Islet of Langerhans (tissue), 1 donor: ENCODE data around the gene ABHD17A.
A peak's percentile ranks its signal among the peaks of the same experiment; 100 is the strongest.
"Not testable (repeated sequence)": the region's sequence is repeated elsewhere in the genome, so short reads cannot be mapped to it uniquely, and the experiment has no call there.

Experiments used
- FAIRE-seq: peaks from one replicate; lab custom pipeline; 2011; peaks lifted over from hg19 to GRCh38; lab: Jason Lieb, UNC

Gene ABHD17A

GRCh38 chr19:1880611-1881392 is 4.5 kb downstream of the ABHD17A start:
- no peak for FAIRE-seq

GRCh38 chr19:1879982-1880381 is 5.3 kb downstream of the ABHD17A start:
- not testable (repeated sequence) for FAIRE-seq

DNA sequence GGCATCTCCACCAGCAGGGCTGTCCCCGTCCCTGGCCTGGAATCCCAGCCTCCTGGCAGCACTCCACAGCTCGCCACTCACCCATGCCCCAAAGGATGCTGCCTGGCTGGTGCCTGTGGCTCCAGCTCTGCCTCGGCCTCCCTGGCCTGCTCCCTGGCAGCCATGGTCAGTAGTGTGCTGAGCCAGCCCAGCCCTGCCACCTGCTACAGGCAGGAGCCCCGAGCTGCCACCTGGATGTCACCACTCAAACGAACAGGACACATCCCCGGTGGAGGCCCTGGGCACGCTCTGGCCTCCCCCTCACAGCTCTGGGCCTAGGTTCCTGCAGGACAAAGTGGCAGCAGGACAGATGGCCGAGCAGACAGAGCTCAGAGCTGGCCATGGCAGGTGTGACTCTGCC is 6.7 kb downstream of the ABHD17A start:
- FAIRE-seq, result not testable (repeated sequence)

- FAIRE-seq, result not testable (repeated sequence)
Measured at GRCh38 chr19:1877280-1877660, 8.0 kb downstream of the ABHD17A start.

GRCh38 chr19:1876496-1877279 is 8.6 kb downstream of the ABHD17A start:
- not testable (repeated sequence) for FAIRE-seq

GRCh38 chr19:1875646-1876495 is 9.4 kb downstream of the ABHD17A start:
- no peak for FAIRE-seq

- FAIRE-seq, result not testable (repeated sequence)
Measured at GRCh38 chr19:1875265-1875645, 10.0 kb downstream of the ABHD17A start.

- FAIRE-seq, result peak; percentile 85
Measured at GRCh38 chr19:1874554-1875185, 10.6 kb downstream of the ABHD17A start.

DNA sequence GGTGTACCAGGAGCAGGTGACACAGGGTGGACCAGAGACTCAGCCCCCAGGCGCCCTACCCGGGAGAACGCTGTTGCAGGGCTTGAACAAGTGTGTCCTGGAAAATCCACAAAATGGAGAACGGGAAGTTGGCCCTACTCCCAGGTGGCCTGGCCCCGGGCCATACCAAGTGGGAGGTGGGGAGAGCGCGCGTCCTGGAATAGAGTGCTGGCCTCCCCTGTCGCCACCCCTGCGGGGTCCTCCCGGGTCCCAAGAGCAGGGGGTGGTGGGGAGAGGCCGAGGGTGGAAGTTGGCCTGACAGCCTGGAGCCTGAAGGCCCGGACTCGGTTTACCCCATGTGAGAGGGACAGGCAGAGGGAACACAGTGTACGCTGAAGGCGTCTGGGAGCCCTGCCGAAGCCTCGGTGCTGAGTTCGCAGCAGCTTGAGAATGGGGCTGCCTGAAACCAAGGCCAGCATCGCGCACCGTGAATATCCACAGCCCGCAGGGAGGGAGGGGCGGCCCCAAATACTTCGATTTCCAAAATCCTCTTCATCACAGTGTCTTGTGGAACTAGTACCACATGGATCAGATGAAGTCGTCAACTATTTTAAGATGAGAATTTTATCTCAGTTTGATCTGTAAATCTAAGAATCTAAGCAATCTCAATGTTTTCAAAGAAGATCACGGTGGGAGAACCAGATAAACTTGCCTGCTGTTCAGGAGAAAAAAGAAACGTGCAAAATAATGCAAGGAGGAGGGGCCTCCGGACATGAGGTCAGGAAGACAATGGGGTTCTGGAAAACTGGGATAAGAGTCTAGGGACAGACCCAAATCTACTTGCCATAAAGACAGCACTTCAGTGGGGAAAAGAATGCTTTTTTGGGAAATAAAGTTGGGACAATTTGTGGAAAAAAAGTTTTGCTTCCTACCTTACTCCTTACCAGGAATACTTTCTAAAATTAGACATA is 11.5 kb downstream of the ABHD17A start:
- FAIRE-seq, result no peak

GRCh38 chr19:1872807-1873523 is 12.3 kb downstream of the ABHD17A start:
- FAIRE-seq, result no peak

- no peak for FAIRE-seq
Measured at GRCh38 chr19:1871630-1872029, 13.7 kb downstream of the ABHD17A start.

DNA sequence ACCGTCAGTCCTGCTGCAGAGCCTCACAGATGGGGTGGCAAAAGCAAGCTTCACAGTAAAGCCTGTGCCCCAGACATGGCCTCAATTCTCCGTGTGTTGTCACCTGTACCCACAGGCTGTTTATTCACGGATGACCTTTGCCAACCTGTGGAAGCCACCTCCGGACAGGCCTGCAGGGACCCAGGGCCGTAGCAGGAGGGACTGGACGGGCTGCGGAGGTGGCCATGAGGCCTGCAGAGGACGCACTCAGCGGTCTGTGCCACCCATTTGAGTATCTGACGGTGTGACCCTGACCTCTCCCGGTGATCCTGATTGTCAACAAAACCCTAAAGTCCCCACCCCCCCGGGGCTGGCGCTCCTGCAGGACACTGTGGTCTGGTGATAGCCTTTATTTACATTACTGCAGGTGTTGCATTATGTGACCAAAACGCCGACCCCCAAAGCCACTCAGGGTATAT is 14.1 kb downstream of the ABHD17A start:
- no peak for FAIRE-seq

GRCh38 chr19:1868971-1869370 is 16.3 kb downstream of the ABHD17A start:
- no peak for FAIRE-seq

GRCh38 chr19:1867349-1867724 is 18.0 kb downstream of the ABHD17A start:
- no peak for FAIRE-seq

- FAIRE-seq, result no peak
Measured at GRCh38 chr19:1866693-1867348, 18.5 kb downstream of the ABHD17A start.

GRCh38 chr19:1865172-1866010 is 19.9 kb downstream of the ABHD17A start:
- no peak for FAIRE-seq

DNA sequence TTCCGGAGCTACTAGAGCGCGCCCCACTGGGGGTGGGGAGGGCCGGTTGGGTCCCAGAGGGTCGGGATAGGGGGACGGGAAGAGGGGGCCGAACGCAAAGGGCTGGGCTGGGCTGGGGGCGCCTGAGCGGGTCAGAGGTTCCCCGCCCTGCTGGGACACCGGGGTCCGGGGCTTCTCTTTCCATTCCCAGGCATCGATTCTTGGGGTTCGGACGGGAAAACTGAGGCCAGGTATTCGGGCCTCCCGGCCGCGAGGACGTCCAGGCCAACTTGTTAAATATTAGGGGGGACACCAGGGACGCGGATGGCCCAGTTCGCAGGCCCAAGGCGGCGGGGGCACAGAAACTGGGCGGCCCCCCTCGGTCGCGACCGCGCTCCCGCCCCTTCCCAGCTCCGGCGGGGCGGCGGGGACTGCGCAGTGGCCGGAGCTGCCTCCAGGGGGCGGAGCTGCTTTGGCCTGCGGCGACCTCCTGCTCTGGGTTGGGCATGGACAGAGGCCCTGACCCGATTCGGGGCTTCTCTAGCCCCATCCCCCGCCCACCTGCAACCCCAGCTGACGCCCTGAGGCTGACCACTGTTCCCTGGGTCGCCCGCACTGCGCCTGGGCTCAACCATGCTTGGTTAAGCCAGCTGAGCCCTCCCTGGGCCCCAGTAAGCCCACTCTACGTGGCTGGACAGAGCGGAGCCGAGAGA is 20.7 kb downstream of the ABHD17A start:
- no peak for FAIRE-seq
